ENCODE results near the gene SEPSECS. TPM values are rescaled to one million over a fixed set of nuclear protein-coding genes. Genes with fewer than 3 reads are reported as not detected.

SEPSECS gene
- total and polyA plus RNA-seq, 2 of the 8 experiments (the other 6 are each of a cell fraction or from before 2014, with no cell fraction given): 1.9 to 4.1 TPM

DNA sequence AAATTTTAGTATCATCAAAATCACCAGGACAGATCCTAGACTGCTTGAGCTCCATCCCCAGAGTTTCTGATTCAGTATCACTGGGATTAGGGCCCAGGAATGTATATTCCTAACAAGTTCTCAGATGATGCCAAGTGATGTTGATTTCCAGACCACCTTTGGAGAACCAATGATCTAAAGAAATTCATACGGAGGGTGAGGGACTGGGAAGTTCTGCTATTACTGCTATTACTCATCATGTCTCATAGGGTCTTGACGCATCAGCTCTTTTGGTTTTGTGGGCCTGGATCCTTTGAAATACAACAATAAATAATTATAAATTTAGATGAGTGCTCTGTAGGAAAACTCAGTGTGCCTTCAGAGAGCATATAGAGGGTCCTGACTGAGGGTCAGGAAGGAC, 69.7 kb downstream of the SEPSECS start:
- H3K27me3 ChIP-seq (replicated peaks in 1 of 4; ENCODE audit: control insufficient read depth in 3 of 4, extremely low read depth in 1 of 4, insufficient read depth in 3 of 4, low read length in 3 of 4): peaks cover 0 to 3% (median 1%) of the 10 kb centered on the region in 4 experiments; a peak in 2 of 7 replicates

More for the DNA sequence above, 69.7 kb downstream of the SEPSECS start:
- Histone ChIP-seq H4K5ac (ENCODE audit: insufficient read length, low read depth, low read length) (no peak overlapping the region), H4K8ac (ENCODE audit: extremely low read depth, insufficient read depth, low read length) (no peak overlapping the region), H3K14ac (ENCODE audit: insufficient read length) (no peak overlapping the region), H3K27ac (ENCODE audit: low read depth, low read length) (no peak overlapping the region), H2BK12ac (ENCODE audit: low read depth, low read length) (no peak overlapping the region), H2AFZ (ENCODE audit: low read length) (no peak overlapping the region), H2AK5ac (ENCODE audit: low read depth, low read length) (no peak overlapping the region), H3K18ac (ENCODE audit: extremely low read depth, low read length) (no peak overlapping the region), H2BK5ac (ENCODE audit: low read depth, low read length) (no peak overlapping the region), H3K4me3 (ENCODE audit: extremely low read depth in 1 of 4, insufficient read depth in 2 of 4, low read depth in 3 of 4, low read length in 4 of 4) (no peak overlapping the region), H3K23me2 (ENCODE audit: low read depth, low read length) (no peaks in the 10 kb centered on the region), H2BK15ac (ENCODE audit: low read length) (no peak overlapping the region), H3K4ac (replicated peaks; ENCODE audit: insufficient read length, low read depth, low read length) (no peak overlapping the region), H3K4me2 (ENCODE audit: insufficient read depth in 1 of 2, low read depth in 2 of 2, low read length in 2 of 2) (no peak overlapping the region), H4K91ac (replicated peaks; ENCODE audit: insufficient read length, low read length) (no peak overlapping the region), H3K9ac (replicated peaks in 1 of 4; ENCODE audit: extremely low read depth in 1 of 4, low read depth in 3 of 4, low read length in 3 of 4) (no peak overlapping the region), H2BK120ac (replicated peaks; ENCODE audit: low read depth, low read length) (no peak overlapping the region), H3K79me2 (ENCODE audit: control insufficient read depth in 1 of 2, insufficient read depth in 2 of 2, low read length in 2 of 2) (no peaks in the 10 kb centered on the region), H3K9me3 (ENCODE audit: insufficient read depth in 2 of 2, low read depth in 1 of 2, low read length in 1 of 2) (peaks cover 7 to 11% of the 10 kb centered on the region in 2 experiments), H3K79me1 (ENCODE audit: low read depth, low read length) (no peaks in the 10 kb centered on the region), H3K4me1 (replicated peaks in 1 of 4; ENCODE audit: control insufficient read depth in 3 of 4, insufficient read depth in 4 of 4, low read length in 3 of 4) (peaks cover 0 to 8% (median 3%) of the 10 kb centered on the region in 4 experiments; a peak in 4 of 7 replicates), H3K36me3 (ENCODE audit: control insufficient read depth in 2 of 4, insufficient read depth in 4 of 4, low read length in 3 of 4) (no peaks in the 10 kb centered on the region), H4K20me1 (replicated peaks in 1 of 2; ENCODE audit: control insufficient read depth in 1 of 2, insufficient read depth in 2 of 2, low read length in 2 of 2) (no peaks in the 10 kb centered on the region), H2BK20ac (ENCODE audit: low read length) (no peak overlapping the region), H3K56ac (replicated peaks; ENCODE audit: insufficient read length, low read depth, low read length) (no peak overlapping the region), H3K23ac (ENCODE audit: insufficient read length) (no peak overlapping the region)
- 96% methylated on average over 2 of the region's 2 CpGs; no CpG with 5 or more reads in 1 of the 2 experiments for WGBS, 2 experiments (ENCODE audit: extremely low coverage in 1 of 2, insufficient coverage in 1 of 2, insufficient read length in 1 of 2, insufficient replicate concordance in 2 of 2, low coverage in 1 of 2, low lambda C conversion rate in 2 of 2, missing lambda C conversion rate in 1 of 2)
- TF ChIP-seq NANOG (IDR thresholded peaks at IDR 0.05; ENCODE audit: insufficient read depth, low read depth, low read length, poor library complexity, severe bottlenecking): no peak
- POLR2A ChIA-PET (ENCODE audit: partially characterized antibody): no interaction called here
- DNase-seq (ENCODE audit: low read depth in 1 of 2, low spot score in 2 of 2) (no peak), FAIRE-seq (no peak)
- CTCF ChIA-PET (ENCODE audit: partially characterized antibody): interaction anchor here (0.6 to 2.4 kb wide), 2 partner anchors 34 to 54 kb away, joined by 3 to 9 read pairs; no protein-coding TSS in a partner anchor

All from H1 (cell line).